GM21367 (cell line): Measurements from ENCODE around the gene MAU2.
"Not testable (repeated sequence)": the region's sequence is repeated elsewhere in the genome, so short reads cannot be mapped to it uniquely, and the experiment has no call there.

ENCODE experiments used
- ATAC-seq: cut with Tn5 transposase; IDR thresholded peaks from one replicate; pipeline ENCODE4 v1.9.1; 2021; ENCODE audit not compliant: unreplicated experiment

Gene MAU2

DNA sequence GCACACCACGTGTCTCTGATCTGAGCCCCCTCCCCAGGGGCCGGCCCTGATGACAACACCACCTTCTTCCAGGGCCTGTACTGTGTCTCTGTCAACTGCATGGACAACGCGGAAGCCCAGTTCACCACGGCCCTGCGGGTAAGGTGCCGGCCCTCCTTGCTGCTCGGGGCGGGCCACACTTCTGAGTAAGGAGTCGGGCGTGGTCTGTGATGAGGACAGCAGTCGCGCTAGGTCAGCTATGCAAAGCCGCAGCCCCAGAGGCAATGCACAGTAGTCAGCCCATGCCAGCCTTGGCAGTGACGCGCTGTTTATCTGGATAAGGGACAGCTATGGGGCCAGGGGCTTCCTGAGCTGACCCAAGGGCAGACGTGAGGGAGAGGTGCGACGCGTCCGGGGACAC lies 24.6 kb downstream of the MAU2 start:
- no peak for ATAC-seq

GRCh38 chr19:19345970-19346369 lies 25.3 kb downstream of the MAU2 start:
- ATAC-seq = no peak

- no peak for ATAC-seq
These were observed 26.9 kb downstream of the MAU2 start for GRCh38 chr19:19347401-19348110.

GRCh38 chr19:19348266-19348665 lies 27.6 kb downstream of the MAU2 start:
- ATAC-seq = no peak

DNA sequence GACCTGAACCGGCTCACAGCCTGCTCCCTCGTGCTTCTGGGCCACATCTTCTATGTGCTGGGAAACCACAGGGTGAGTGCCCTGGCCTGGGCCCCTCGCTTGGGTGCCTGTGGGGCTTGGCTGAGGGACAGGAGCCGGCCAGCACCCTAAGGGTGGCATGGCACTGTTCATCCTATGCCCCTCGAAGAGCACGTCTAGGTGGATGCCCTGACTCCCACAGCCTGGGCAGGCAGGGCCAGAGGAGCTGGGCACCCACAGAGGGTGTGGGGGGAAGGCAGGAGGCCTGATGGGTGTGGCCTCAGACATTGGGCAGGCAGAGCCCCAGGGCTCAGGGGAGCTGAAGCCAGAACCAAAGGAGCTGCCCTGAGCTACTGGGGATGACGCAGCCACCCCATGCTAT lies 28.7 kb downstream of the MAU2 start:
- no peak for ATAC-seq

GRCh38 chr19:19350756-19351155 lies 30.1 kb downstream of the MAU2 start:
- not testable (repeated sequence) for ATAC-seq

GRCh38 chr19:19352823-19353222 lies 32.2 kb downstream of the MAU2 start:
- no peak for ATAC-seq

GRCh38 chr19:19354007-19354406 lies 33.4 kb downstream of the MAU2 start:
- no peak for ATAC-seq

- ATAC-seq = no peak
These were observed 34.3 kb downstream of the MAU2 start for GRCh38 chr19:19354932-19355331.

- ATAC-seq = no peak
These were observed 35.0 kb downstream of the MAU2 start for GRCh38 chr19:19355606-19356139.

GRCh38 chr19:19356500-19356899 lies 35.9 kb downstream of the MAU2 start:
- no peak for ATAC-seq

GRCh38 chr19:19356901-19357566 lies 36.4 kb downstream of the MAU2 start:
- ATAC-seq = no peak

DNA sequence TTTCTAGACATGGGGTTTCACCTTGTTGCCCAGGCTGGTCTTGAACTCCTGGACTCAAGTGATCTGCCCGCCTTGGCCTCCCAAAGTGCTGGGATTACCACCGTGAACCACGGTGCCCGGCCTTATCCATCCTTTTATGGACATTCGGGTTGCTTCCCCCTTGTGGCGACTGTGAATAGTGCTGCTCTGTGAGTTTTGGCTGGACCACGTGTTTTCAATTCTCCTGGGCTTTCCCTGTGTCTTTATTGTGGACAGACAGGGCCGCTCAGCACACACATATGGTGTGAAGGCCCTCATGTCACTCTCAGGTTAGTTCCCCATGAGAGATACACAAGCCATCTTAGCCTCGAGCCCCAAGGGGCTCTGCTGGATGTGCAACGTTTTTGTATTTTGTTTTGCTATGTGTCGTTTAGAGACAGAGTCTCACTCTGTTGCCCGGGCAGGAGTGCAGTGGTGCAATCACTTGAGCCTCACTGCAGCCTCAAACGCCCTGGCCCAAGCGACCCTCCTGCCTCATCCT lies 40.5 kb downstream of the MAU2 start:
- ATAC-seq = peak; percentile 45

- no peak for ATAC-seq
These were observed 41.4 kb downstream of the MAU2 start for GRCh38 chr19:19362075-19362474.

GRCh38 chr19:19366434-19367396 lies 46.1 kb downstream of the MAU2 start:
- ATAC-seq = peak; percentile 47

GRCh38 chr19:19368087-19368486 lies 47.5 kb downstream of the MAU2 start:
- no peak for ATAC-seq

DNA sequence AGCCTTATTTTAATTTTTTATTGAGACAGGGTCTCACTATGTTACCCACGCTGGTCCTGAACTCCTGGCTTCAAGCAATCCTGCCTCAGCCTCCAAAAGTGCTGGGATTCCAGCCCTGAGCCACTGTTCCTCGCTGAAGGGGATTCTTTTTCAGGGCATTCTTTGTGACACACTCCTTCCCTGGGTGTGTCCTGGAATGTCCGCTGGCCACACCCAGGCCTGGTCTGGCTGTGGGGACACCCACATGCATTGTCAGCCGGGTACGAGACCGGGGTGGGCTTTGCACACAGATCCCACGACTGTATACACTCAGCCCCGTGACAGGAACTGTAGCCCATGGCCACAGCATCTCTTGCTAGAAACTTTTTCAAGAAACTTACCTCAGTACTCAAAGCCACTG lies 50.4 kb downstream of the MAU2 start:
- ATAC-seq = no peak

DNA sequence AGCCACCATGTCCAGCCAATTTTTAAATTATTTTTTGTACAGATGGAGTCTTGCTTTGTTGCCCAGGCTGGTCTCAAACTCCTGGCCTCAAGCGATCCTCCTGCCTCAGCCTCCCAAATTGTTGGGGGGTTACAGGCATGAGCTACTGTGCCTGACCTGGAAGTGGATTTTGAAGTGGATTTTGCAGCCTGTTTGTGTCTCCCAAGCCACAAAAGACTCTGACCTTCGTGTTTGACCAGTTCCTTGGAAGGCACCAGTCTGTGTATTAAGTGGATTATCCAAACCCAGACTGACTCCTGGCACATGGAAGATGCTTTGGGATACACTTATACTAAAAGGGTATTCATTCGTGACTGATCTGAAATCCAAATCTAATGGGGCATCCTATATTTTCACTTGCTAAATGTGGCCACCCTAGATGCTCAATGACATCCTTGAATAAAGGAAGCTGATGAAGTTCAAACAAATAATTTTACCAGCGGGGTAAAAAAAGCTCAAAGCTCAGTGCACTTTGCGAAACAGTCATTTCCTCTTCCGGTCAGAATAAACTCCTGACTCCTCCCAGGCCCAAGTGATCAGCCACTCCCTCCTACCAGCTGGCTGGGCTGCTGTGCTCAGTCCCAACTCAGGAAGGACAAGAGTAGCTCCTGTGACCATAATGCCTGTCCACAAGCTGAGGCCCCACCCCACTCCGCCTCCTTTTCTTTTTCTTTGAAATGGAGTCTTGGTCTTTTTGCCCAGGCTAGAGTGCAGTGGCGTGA lies 52.2 kb downstream of the MAU2 start:
- ATAC-seq = peak; percentile 64

DNA sequence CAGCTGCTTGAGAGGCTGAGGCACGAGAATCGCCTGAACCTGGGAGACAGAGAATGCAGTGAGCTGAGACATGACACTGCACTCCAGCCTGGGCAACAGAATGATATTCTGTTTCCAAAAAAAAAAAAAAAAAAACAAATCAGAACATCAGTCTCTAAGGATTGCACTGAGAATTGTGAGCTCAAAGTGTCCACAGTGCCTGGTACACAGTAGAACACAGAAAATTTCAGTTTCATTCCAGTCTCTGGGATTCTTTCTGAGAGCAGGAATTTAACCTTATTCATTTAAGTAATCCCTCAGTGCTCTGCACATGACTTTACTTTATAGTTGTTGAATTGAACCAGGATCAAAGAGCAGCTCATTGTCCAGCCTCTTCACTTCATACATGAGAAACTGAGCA lies 58.9 kb downstream of the MAU2 start:
- ATAC-seq = no peak

GRCh38 chr19:19380316-19380715 lies 59.7 kb downstream of the MAU2 start:
- not testable (repeated sequence) for ATAC-seq
